HepG2 (cell line): ENCODE data around the gene NAPB. TPM values are rescaled to one million over a fixed set of nuclear protein-coding genes. Genes with fewer than 3 reads are reported as not detected.

Source experiments
- GTF3A ChIP-seq: sonication (generic); formaldehyde crosslinking; conservative IDR thresholded peaks from 2 replicates; pipeline ENCODE4 v1.4.0; 2020; ENCODE audit warnings: mild to moderate bottlenecking, missing genetic modification reagents
- PAX8 ChIP-seq: sonication (generic); formaldehyde crosslinking; IDR thresholded peaks from 2 replicates; pipeline ENCODE4 v1.8.0; 2022; ENCODE audit warnings: mild to moderate bottlenecking, missing genetic modification reagents, borderline replicate concordance
- SMARCC2 ChIP-seq: fragments of 450-650 bp; IDR thresholded peaks from 2 replicates; pipeline ENCODE4 v1.6.1; 2017; ENCODE audit warnings: antibody characterized with exemption, mild to moderate bottlenecking
- SMC3 ChIP-seq: IDR thresholded peaks from 2 replicates; pipeline ENCODE4 v1.6.1; 2011; ENCODE audit warnings: low read length, improper control_type of control experiment
- ZNF614 ChIP-seq: IDR thresholded peaks from 2 replicates; pipeline ENCODE4 v1.6.1; 2018; ENCODE audit warnings: missing biosample characterization, missing genetic modification reagents, inconsistent platforms, borderline replicate concordance
- ZNF746 ChIP-seq: sonication (generic); formaldehyde crosslinking; IDR thresholded peaks from 2 replicates; pipeline ENCODE4 v1.8.0; 2022; ENCODE audit warnings: mild to moderate bottlenecking, missing genetic modification reagents
- polyA plus RNA-seq, 8 experiments: library from polyadenylated mRNA; depleted of rRNA in 3 of 8; stranded (reverse) in 7 of 8; unstranded in 1 of 8; fragments of >200 nt; fragmentation: Illumina TruSeq in 4 of 8; extraction: Trizol in 4 of 8; gene quantifications; 2 replicates each; pipeline versions ENCODE4 v1.2.1 to v1.2.3, GENCODE V29; 2011 to 2016; ENCODE audit warnings: low read depth in 4 of 8, missing spikeins in 1 of 8, mixed read lengths in 1 of 8; ENCODE audit not compliant: insufficient read depth in 1 of 8
- total RNA-seq, 5 experiments: library from RNA; depleted of rRNA; stranded (reverse); fragments of >200 nt; fragmentation: Illumina TruSeq; extraction: Trizol; gene quantifications; 2 replicates each; pipeline ENCODE4 v1.2.3, GENCODE V29; 2016; ENCODE audit warnings: low read depth in 1 of 5
- TF ChIP-seq, protein P1 (sequence below), 2 experiments: fragments of 450-650 bp in 1 of 2; sonication (generic) in 1 of 2; formaldehyde crosslinking in 1 of 2; IDR thresholded peaks; 2 replicates each; pipeline versions ENCODE4 v1.6.1 to v1.8.0; 2016 to 2022; ENCODE audit warnings: antibody characterized with exemption in 1 of 2, mild to moderate bottlenecking in 1 of 2, missing genetic modification reagents in 1 of 2
- TF ChIP-seq, protein P2 (sequence below): sonication (generic); formaldehyde crosslinking; IDR thresholded peaks from 2 replicates; pipeline ENCODE4 v1.4.0; 2020; ENCODE audit warnings: mild to moderate bottlenecking, missing genetic modification reagents
- TF ChIP-seq, protein P3 (sequence below): conservative IDR thresholded peaks from 2 replicates; pipeline ENCODE4 v1.6.1; 2018; ENCODE audit warnings: missing genetic modification reagents
- TF ChIP-seq, protein P4 (sequence below): sonication (generic); formaldehyde crosslinking; IDR thresholded peaks from 2 replicates; pipeline ENCODE4 v1.4.0; 2020; ENCODE audit warnings: mild to moderate bottlenecking, missing genetic modification reagents
- TF ChIP-seq, protein P5 (sequence below): sonication (generic); formaldehyde crosslinking; conservative IDR thresholded peaks from 2 replicates; pipeline ENCODE4 v1.8.0; 2022; ENCODE audit warnings: missing genetic modification reagents
- TF ChIP-seq, protein P6 (sequence below): sonication (generic); formaldehyde crosslinking; IDR thresholded peaks from 2 replicates; pipeline ENCODE4 v1.5.0; 2020; ENCODE audit warnings: mild to moderate bottlenecking, missing genetic modification reagents

Gene NAPB
- total and polyA plus RNA-seq, 2 of the 13 experiments (the other 11 are each of a cell fraction or from before 2014, with no cell fraction given) = 15.2 to 16.1 TPM

DNA sequence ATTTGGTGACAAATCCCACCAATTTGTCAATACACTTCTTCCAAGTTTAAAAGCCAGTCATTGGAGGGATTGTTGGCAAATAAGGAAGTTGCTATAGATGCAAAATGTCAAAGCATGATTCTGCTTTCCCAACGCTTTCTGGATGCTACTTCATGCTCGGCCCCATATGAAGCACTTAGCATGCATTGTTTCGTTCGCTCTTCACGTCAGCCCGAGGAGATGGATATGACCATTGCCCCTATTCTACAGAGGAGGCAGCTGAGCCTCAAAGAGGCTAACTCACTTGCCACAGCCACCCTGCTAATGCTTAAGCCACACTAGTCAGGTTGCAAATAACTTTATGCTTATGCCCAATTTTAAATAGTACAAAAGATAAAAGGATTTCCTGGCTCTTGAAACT is 73.5 kb downstream of the NAPB start (continued):
- TF ChIP-seq, protein P1, sequence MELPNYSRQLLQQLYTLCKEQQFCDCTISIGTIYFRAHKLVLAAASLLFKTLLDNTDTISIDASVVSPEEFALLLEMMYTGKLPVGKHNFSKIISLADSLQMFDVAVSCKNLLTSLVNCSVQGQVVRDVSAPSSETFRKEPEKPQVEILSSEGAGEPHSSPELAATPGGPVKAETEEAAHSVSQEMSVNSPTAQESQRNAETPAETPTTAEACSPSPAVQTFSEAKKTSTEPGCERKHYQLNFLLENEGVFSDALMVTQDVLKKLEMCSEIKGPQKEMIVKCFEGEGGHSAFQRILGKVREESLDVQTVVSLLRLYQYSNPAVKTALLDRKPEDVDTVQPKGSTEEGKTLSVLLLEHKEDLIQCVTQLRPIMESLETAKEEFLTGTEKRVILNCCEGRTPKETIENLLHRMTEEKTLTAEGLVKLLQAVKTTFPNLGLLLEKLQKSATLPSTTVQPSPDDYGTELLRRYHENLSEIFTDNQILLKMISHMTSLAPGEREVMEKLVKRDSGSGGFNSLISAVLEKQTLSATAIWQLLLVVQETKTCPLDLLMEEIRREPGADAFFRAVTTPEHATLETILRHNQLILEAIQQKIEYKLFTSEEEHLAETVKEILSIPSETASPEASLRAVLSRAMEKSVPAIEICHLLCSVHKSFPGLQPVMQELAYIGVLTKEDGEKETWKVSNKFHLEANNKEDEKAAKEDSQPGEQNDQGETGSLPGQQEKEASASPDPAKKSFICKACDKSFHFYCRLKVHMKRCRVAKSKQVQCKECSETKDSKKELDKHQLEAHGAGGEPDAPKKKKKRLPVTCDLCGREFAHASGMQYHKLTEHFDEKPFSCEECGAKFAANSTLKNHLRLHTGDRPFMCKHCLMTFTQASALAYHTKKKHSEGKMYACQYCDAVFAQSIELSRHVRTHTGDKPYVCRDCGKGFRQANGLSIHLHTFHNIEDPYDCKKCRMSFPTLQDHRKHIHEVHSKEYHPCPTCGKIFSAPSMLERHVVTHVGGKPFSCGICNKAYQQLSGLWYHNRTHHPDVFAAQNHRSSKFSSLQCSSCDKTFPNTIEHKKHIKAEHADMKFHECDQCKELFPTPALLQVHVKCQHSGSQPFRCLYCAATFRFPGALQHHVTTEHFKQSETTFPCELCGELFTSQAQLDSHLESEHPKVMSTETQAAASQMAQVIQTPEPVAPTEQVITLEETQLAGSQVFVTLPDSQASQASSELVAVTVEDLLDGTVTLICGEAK (IDR thresholded peaks at IDR 0.05) = no peak
- TF ChIP-seq, protein P1 (CRISPR knock-in tag; IDR thresholded peaks at IDR 0.05) = no peak
- TF ChIP-seq, protein P2, sequence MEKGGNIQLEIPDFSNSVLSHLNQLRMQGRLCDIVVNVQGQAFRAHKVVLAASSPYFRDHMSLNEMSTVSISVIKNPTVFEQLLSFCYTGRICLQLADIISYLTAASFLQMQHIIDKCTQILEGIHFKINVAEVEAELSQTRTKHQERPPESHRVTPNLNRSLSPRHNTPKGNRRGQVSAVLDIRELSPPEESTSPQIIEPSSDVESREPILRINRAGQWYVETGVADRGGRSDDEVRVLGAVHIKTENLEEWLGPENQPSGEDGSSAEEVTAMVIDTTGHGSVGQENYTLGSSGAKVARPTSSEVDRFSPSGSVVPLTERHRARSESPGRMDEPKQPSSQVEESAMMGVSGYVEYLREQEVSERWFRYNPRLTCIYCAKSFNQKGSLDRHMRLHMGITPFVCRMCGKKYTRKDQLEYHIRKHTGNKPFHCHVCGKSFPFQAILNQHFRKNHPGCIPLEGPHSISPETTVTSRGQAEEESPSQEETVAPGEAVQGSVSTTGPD (CRISPR knock-in tag) = no peak
- TF ChIP-seq, protein P3, sequence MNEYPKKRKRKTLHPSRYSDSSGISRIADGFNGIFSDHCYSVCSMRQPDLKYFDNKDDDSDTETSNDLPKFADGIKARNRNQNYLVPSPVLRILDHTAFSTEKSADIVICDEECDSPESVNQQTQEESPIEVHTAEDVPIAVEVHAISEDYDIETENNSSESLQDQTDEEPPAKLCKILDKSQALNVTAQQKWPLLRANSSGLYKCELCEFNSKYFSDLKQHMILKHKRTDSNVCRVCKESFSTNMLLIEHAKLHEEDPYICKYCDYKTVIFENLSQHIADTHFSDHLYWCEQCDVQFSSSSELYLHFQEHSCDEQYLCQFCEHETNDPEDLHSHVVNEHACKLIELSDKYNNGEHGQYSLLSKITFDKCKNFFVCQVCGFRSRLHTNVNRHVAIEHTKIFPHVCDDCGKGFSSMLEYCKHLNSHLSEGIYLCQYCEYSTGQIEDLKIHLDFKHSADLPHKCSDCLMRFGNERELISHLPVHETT = no peak
- TF ChIP-seq, protein P4, sequence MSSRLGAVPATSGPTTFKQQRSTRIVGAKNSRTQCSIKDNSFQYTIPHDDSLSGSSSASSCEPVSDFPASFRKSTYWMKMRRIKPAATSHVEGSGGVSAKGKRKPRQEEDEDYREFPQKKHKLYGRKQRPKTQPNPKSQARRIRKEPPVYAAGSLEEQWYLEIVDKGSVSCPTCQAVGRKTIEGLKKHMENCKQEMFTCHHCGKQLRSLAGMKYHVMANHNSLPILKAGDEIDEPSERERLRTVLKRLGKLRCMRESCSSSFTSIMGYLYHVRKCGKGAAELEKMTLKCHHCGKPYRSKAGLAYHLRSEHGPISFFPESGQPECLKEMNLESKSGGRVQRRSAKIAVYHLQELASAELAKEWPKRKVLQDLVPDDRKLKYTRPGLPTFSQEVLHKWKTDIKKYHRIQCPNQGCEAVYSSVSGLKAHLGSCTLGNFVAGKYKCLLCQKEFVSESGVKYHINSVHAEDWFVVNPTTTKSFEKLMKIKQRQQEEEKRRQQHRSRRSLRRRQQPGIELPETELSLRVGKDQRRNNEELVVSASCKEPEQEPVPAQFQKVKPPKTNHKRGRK = no peak
- no peak for TF ChIP-seq SMARCC2
- no peak for TF ChIP-seq ZNF746 (CRISPR knock-in tag)
- no peak for TF ChIP-seq SMC3
- TF ChIP-seq, protein P5, sequence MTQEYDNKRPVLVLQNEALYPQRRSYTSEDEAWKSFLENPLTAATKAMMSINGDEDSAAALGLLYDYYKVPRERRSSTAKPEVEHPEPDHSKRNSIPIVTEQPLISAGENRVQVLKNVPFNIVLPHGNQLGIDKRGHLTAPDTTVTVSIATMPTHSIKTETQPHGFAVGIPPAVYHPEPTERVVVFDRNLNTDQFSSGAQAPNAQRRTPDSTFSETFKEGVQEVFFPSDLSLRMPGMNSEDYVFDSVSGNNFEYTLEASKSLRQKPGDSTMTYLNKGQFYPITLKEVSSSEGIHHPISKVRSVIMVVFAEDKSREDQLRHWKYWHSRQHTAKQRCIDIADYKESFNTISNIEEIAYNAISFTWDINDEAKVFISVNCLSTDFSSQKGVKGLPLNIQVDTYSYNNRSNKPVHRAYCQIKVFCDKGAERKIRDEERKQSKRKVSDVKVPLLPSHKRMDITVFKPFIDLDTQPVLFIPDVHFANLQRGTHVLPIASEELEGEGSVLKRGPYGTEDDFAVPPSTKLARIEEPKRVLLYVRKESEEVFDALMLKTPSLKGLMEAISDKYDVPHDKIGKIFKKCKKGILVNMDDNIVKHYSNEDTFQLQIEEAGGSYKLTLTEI = no peak
- TF ChIP-seq PAX8 = no peak
- no peak for TF ChIP-seq GTF3A (CRISPR knock-in tag)
- TF ChIP-seq, protein P6, sequence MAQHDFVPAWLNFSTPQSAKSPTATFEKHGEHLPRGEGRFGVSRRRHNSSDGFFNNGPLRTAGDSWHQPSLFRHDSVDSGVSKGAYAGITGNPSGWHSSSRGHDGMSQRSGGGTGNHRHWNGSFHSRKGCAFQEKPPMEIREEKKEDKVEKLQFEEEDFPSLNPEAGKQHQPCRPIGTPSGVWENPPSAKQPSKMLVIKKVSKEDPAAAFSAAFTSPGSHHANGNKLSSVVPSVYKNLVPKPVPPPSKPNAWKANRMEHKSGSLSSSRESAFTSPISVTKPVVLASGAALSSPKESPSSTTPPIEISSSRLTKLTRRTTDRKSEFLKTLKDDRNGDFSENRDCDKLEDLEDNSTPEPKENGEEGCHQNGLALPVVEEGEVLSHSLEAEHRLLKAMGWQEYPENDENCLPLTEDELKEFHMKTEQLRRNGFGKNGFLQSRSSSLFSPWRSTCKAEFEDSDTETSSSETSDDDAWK (CRISPR knock-in tag) = no peak
- no peak for TF ChIP-seq ZNF614 (CRISPR knock-in tag)
